ENCODE measurements around the gene SCPEP1. TPM values are rescaled to one million over a fixed set of nuclear protein-coding genes. Genes with fewer than 3 reads are reported as not detected.

The SCPEP1 gene
- total and polyA plus RNA-seq, 2 of the 13 experiments (the other 11 are each of a cell fraction or from before 2014, with no cell fraction given) = 24.3 to 27.3 TPM

- TF ChIP-seq ZHX2 (IDR thresholded peaks at IDR 0.05; ENCODE audit: low read depth) (no peak), ZHX2 (CRISPR knock-in tag; IDR thresholded peaks at IDR 0.05; ENCODE audit: borderline replicate concordance) (no peak)
Measured at GRCh38 chr17:57020208-57020607, 42.3 kb downstream of the SCPEP1 start (continued).

- DNase-seq (ENCODE audit: low spot score) = no peak
- Histone ChIP-seq H3K9ac (ENCODE audit: insufficient read depth, low read depth, low read length) (no peak overlapping the region), H3K27me3 (ENCODE audit: control insufficient read depth in 1 of 2, insufficient read depth in 2 of 2, low read length in 2 of 2) (peaks cover 0 to 13% of the 10 kb centered on the region in 2 experiments; a peak in 2 of 5 replicates), H3K9me3 (ENCODE audit: low read length) (peaks cover 10% of the 10 kb centered on the region), H3K36me3 (replicated peaks in 1 of 2; ENCODE audit: control insufficient read depth in 1 of 2, insufficient read depth in 2 of 2, low read length in 2 of 2) (no peaks in the 10 kb centered on the region), H3K79me2 (ENCODE audit: insufficient read depth, low read length) (no peaks in the 10 kb centered on the region), H3K4me2 (ENCODE audit: low read depth, low read length) (no peak overlapping the region), H3K4me3 (replicated peaks in 1 of 3; ENCODE audit: insufficient read depth in 1 of 3, low read depth in 2 of 3, low read length in 3 of 3) (no peak overlapping the region), H3K27ac (ENCODE audit: extremely low read length, insufficient read depth, low read length) (no peak overlapping the region), H3K4me1 (ENCODE audit: insufficient read depth, low read length) (no peaks in the 10 kb centered on the region), H2AFZ (ENCODE audit: low read length) (no peak overlapping the region), H4K20me1 (ENCODE audit: insufficient read depth, low read length) (no peaks in the 10 kb centered on the region)
- CTCF ChIA-PET (ENCODE audit: low intra/inter-chr PET ratio, low total read pairs) = no interaction called here
- no peak for ATAC-seq
- intact Hi-C loops (cut with micrococcal nuclease; ENCODE audit: unreplicated experiment) (no loop called here), in situ Hi-C loops (cut with HindIII; ENCODE audit: extremely low pct_ligation_motif_present, low pct_unique_long_range_greater_than_20kb) (no loop called here)
- BruUV-seq (replicated peaks) = no TSS peak
- POLR2A ChIA-PET = interaction anchor here (0.6 to 0.7 kb wide), 2 partner anchors 51 to 63 kb away, joined by 3 read pairs; no protein-coding TSS in a partner anchor
- FAIRE-seq = no peak
- 47% methylated on average over 4 of the region's 4 CpGs for WGBS (ENCODE audit: low lambda C conversion rate)
- no peak for TF ChIP-seq PRDM15 (CRISPR knock-in tag; IDR thresholded peaks at IDR 0.05)
- no peak for TF ChIP-seq FLYWCH1 (CRISPR knock-in tag; IDR thresholded peaks at IDR 0.05)
- no peak for TF ChIP-seq ZBTB10 (CRISPR knock-in tag; IDR thresholded peaks at IDR 0.05; ENCODE audit: borderline replicate concordance)
- TF ChIP-seq ZBTB7B (CRISPR knock-in tag; IDR thresholded peaks at IDR 0.05) = no peak
- no peak for TF ChIP-seq ZNF20 (CRISPR knock-in tag; IDR thresholded peaks at IDR 0.05)
- TF ChIP-seq ZNF567 (CRISPR knock-in tag; IDR thresholded peaks at IDR 0.05; ENCODE audit: borderline replicate concordance) = no peak
- TF ChIP-seq ZSCAN22 (CRISPR knock-in tag; IDR thresholded peaks at IDR 0.05) = no peak
- no peak for TF ChIP-seq FOSL1 (CRISPR knock-in tag; IDR thresholded peaks at IDR 0.05; ENCODE audit: borderline replicate concordance)
Measured at GRCh38 chr17:57021226-57021940, 43.5 kb downstream of the SCPEP1 start.
